ENCODE results near the gene SST.
"Not testable (repeated sequence)": the region's sequence is repeated elsewhere in the genome, so short reads cannot be mapped to it uniquely, and the experiment has no call there.

Gene SST

GRCh38 chr3:187681756-187682155 is 11.6 kb upstream of the SST start:
- DNase-seq, result not testable (repeated sequence)

DNA sequence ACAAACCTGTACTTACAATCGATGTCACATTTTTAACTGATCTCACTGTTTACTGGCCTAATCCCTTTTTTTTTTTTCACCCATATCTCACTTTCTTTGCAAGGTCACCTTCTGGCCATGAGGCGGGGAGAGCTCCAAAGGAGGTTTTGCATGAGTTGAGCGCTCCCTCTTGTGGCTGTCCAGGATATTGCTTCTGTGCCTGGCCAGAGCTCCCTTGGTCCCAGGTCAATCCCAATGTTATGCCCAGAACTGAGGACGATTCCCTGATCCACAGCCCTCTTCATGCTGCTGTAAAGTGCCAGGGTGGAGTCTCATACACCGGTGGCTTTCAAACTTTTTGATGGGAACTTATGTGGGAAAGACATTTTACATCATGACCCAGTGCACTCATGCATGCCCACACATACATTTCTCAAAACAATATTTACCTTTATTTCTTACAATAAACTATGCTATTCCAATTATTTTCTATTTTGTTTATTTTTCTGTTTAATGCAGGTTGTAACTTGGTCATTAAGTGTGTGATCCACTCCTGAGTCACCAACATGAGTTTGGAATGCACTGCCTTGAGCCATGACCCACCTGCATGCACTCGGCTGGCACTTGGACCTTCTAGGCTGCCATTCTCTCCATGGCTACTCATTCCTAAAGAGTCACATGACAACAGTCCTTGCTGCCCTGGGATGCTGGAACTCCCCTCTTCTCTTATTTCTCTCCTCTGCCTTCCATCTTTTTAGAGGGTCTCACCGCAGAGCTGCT is 9.6 kb upstream of the SST start:
- peak; percentile 69 for DNase-seq

- peak; percentile 4 for DNase-seq
Observed at GRCh38 chr3:187678726-187679268, 8.6 kb upstream of the SST start.

- no peak for DNase-seq
Observed at GRCh38 chr3:187677604-187678003, 7.4 kb upstream of the SST start.

DNA sequence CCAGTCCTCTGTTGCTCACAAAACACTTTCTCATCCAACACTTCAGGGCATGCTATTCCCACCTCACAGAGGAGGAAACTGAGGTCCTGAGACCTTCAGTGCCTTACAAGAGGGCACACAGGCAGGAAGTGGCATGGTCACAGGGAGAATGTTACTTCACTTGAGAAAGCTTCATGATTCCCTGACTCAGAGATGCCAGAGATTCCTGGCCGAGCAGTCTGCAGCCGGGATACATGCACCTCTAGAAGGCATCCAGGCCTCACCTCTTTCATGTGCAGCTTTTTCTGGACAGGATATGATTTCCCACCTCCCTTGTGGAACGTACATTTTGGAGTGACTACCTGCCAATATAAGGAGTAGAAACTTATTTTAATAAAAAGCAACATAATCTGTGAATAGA is 2.8 kb upstream of the SST start:
- DNase-seq, result no peak

DNA sequence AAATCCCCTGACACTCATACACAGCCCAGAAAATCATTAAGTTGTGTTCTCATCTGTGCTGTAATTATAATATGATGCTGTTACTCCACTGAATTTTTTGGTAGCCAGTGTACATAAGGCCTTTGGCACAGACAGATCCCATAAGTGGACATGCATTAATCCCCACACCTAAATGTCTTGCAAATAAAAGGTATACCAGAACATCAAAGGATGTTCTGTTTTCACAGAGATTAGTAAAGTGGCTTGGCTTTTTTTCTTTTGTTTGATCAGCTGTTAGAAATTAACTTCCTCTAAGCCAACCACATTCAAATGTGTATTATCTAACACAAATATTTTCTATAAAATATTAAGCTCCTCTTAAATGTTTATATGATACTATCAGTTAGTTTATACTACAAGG is 2.7 kb downstream of the SST start:
- DNase-seq, result no peak

- no peak for DNase-seq
Observed at GRCh38 chr3:187665764-187666402, 4.3 kb downstream of the SST start.

DNA sequence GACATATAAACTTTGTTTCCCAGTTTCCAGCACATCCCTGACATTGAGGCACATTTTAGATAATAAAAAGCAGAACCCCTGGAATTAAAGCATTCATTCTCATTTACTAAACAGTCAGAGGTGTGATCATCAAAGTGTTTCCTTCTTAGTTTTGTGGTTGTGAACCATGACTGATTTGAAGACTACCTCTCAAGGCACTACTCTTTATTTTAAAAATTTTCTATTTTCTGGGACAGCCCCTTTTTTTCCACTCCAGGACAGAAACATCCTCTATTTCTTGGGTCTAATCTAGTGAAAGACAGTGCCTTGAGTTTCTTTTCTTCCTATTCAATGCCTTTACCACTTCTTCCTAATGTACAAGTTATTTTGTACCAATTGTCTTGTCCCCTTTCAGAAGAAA is 5.2 kb downstream of the SST start:
- DNase-seq, result no peak

DNA sequence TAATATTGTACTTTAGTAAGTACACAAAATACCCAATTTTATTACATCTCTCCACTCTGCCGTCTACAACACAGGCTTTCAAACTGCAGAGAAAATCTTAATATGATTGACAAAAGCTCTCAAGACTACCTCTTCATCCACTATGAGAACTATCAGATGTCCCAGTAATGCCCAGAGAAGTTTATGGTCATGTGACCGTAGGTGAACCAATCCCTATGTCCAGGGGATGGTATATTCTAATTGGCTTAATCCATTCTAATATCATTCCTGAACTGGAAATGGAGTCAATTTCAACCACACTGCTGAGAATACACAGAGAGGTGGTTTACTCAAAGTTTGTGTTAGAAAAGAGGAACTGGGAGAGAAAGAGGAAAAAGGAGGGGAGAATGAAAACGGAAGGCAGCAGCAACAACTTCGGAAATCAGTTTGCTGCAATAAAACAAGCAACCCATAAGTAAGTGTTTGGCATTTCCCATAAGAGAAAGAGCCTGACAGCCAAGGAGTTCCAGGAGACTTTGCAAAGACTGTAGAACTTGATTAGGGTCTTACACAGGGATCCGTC is 7.3 kb downstream of the SST start:
- no peak for DNase-seq

GRCh38 chr3:187661267-187661666 is 8.9 kb downstream of the SST start:
- no peak for DNase-seq

DNA sequence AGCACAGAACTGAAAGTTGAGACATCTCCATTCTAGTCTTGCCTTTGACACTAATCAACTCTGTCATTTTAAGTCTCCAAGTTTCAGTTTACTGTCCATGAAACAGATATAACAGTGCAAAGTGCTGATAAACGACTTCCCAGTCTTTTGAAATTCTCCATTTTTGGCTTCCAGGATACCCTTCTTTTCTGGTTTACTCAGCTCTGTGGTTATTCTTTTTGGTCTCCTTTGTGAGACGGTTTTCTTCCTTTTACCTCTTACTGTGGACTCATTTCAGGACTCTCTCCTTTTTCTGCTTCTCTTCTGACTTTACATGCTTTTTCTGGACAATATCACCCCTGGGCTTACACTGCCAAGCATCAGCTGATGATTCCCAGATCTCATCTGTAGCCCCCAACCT is 18.9 kb downstream of the SST start:
- DNase-seq, result no peak

DNA sequence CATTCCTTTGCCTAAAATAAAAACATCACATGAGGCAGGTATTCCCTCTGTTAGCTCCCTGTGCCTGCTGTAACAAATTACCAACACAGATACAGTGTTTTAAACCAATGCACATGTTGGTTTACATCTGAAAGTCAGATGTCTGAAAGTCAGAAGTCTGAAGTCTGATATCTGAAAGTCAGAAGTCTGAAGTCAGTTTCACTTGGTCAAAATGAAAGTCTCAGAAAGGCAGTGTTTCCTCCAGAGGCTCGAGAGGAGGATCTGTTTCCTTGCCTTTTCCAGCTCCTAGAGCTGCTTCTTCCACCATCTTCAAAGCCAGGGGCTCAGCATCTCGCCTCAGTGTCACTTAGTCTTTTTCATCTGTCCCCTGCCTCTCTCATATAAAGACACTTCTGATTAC is 22.0 kb downstream of the SST start:
- no peak for DNase-seq

GRCh38 chr3:187646906-187647660 is 23.1 kb downstream of the SST start:
- DNase-seq, result no peak

DNA sequence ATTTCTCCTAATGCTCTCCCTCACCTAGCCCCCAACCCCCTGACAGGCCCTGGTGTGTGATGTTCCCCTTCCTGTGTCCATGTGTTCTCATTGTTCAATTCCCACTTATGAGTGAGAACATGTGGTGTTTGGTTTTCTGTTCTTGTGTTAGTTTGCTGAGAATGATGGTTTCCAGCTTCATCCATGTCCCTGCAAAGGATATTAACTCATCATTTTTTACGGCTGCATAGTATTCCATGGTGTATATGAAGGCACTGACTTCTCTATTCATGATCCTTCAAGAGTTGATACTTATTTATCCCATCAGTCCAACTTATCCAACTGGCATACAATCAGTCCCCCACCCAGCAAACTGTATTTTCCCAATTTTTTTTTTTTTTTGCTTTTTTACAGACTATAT is 24.8 kb downstream of the SST start:
- not testable (repeated sequence) for DNase-seq

GRCh38 chr3:187642861-187643260 is 27.3 kb downstream of the SST start:
- DNase-seq, result no peak

- DNase-seq, result no peak
Observed at GRCh38 chr3:187641320-187642016, 28.7 kb downstream of the SST start.

GRCh38 chr3:187640569-187641059 is 29.6 kb downstream of the SST start:
- DNase-seq, result no peak

DNA sequence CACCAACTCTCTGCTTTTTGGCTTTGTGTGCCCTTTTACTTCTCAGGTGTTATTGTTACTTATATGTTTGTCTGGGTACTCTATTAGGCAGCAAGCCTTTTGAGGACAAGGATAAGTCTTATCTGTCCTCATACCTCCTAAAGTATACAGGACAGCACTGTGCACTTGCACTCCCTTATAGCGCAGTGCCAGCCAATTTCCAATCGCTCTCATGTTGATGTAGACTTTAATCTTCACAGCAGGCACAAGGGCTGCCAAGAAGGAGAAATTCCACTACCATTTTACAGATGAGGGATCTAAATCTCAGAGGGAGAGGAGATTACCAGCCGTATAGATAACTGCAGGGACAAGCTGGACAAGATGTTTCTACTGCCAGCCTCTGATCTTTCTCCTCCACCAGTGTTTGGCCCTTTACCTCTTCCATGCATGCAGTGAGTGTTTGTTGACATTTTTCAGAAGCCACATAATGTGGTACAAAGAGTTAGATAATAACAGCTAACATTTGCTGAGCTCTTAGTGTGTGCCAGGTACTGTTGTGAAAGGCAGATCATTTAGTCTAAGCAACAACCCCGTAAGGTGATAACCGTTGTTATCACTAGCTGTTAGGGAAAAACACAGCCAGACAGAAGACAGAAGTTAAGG is 30.1 kb downstream of the SST start:
- no peak for DNase-seq

GRCh38 chr3:187636528-187636927 is 33.7 kb downstream of the SST start:
- DNase-seq, result no peak

DNA sequence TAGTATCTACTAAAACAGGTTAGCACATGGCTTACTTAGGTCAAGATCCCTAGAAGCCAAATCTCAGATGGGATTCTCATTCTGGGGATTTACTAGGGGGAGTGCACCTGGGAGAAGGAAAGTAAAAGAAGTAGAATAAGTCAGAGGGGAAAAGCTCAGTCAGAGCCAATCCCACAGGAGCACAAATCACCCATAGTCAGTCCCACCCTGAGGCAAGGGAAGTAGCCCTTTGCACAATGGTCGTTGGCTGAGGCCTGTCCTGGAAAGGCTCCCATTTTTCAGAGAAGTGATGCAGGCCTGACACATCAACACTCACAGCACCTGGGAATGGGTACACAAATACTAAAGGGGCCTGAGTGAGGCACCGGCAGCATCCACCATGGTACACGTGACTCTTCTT is 39.8 kb downstream of the SST start:
- DNase-seq, result no peak

GRCh38 chr3:187629711-187630110 is 40.5 kb downstream of the SST start:
- no peak for DNase-seq

DNA sequence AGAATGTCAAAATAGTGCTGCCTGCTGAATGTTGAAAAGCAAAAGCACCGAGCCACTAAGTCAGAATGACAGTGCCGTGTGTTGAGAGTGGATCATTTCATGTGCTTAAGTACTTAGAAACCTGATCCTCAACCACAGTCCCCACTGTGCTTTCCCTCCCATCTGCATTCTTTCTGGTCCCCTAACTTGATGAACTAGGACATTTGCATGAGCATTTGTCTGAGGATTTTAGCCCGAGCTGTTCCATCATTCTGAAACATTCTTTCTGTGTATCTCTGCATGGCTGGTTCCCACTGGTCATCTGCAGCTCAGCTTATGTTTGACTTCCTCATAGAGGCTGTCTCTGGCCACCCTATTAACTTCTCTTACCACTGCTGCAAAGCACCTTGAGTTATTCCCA is 42.0 kb downstream of the SST start:
- DNase-seq, result no peak

All from CD4-positive, alpha-beta T cell treated with Interleukin-6 for 4 hours (primary cell).